ENCODE data around the gene VPREB1.
"Not testable (repeated sequence)": the region's sequence is repeated elsewhere in the genome, so short reads cannot be mapped to it uniquely, and the experiment has no call there.

The VPREB1 gene

DNA sequence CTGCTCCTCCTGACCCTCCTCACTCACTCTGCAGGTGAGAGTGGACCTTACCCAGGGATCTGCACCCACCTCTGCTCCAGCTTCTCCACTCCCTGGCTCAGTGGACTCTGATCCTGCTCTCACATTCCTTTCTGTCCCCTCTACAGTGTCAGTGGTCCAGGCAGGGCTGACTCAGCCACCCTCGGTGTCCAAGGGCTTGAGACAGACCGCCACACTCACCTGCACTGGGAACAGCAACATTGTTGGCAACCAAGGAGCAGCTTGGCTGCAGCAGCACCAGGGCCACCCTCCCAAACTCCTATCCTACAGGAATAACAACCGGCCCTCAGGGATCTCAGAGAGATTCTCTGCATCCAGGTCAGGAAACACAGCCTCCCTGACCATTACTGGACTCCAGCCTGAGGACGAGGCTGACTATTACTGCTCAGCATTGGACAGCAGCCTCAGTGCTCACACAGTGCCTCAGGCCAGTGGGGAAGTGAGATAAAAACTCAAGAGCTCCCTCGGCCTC is 29.7 kb upstream of the VPREB1 start:
- no peak for DNase-seq (ENCODE audit: low read depth)

DNA sequence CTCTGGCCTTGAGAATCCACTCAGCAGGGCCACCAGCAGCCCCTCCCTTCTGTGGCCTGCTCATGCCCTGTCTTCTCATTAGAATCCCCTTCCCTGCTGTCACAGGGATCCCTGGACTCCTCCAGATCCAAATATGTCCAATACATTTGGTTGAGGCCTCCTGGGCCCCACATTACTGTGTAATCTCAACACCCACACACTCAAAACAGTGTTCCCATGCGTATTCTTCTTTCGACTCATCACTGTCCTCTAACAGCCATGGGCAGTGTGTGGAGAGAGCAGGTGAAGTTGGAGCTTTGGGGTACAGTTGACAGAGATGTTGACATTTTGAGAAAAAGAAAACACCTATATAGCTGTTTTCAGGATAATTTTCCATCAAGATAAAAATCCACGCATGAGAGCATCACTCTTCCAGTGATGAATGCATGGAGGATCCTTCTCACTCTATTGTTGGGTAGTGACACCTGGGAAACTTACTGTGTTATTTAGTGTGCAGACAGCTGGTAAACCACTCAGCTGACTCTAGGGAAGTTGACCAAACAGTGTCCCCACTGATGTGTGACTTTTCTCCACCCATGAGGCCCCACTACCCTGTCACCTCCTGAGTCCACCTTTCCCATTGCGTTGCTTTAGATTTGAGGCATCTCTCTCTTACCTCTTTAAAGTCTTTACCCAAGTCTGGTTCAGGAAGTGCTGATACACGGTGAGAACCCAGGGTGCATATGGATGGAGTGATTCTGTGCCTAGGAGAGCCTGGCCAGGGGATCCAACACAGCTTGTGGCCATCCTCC is 28.7 kb upstream of the VPREB1 start:
- DNase-seq (ENCODE audit: low read depth) = no peak

DNA sequence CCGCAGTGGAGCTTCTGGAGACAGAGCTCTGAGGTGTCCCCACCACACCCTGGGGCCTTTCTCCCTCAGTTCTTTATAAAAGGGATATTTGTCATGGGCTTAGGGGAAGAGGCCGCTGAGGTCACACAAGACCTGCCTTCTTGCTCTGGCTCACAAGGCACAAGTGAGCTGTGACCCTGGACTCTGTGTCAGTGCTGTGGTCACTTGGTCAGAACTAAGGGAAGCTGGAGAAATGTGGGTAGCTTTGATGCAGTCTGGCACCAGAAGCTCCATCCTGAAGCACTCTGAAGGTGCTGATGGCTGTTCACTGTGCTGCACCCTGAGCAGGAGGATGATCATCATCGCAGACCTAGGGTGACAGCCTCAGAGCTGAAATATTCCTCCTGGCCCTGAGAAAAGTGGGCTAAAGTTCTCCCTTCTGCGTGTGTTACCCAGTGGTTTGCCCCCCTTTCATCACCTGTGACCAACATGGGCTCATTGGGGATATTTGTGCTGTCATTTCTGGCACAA is 28.1 kb upstream of the VPREB1 start:
- no peak for DNase-seq (ENCODE audit: low read depth)

DNA sequence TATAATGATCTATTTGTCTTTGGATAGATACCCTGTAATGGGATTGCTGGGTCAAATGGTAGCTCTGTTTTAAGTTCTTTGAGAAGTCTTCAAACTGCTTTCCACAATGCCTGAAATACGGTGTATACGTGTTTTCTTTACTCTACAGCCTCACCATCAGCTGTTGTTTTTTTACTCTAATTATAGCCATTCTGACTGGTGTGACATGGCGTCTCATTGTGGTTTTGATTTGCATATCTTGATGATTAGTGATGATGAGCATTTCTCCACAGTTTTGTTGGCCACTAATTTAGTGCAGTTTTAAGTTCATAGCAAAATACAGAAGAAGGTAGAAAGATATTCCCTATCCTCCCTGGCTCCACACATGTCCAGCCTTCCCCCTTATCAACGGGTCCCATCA is 26.3 kb upstream of the VPREB1 start:
- no peak for DNase-seq (ENCODE audit: low read depth)

DNA sequence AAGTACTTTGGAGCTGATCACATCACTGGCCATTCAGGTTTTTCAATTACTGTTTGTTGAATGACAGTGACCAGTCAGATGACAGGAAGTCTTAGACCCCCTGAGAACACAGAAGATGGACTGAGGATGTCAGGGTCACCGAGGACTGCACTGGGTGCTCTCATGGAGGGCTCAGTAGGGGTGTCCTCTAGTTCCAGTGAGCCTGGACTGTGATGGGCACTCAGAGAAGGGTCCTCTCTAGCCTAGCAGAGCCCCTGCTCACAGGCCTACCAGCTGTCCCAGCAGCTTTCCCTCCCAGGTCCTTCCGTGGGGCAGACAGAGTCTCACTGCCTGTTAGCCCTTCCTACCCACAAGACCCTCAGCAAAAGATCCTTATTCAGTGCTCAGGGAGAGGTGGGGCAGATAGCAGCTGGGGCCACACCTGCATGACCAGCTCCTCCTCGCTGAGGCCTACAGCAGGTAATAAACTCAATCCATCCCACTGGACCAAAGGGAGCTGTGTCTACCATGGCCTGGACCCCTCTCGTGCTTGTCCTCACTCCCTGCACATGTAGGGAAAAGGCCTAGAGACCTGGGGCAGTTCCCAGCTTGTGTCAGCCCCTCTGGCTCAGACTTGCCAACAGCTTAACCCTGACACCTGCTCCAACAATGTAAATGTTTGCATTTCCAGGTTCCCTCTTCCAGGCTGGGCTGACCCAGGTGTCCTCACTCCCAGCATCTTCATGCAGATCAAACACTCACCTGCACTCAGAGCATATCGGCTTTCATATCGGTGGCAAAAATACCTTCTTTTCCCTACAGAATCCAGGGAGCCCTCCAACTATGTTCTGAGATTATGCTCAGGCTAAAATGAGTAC is 25.2 kb upstream of the VPREB1 start:
- DNase-seq (ENCODE audit: low read depth) = no peak

DNA sequence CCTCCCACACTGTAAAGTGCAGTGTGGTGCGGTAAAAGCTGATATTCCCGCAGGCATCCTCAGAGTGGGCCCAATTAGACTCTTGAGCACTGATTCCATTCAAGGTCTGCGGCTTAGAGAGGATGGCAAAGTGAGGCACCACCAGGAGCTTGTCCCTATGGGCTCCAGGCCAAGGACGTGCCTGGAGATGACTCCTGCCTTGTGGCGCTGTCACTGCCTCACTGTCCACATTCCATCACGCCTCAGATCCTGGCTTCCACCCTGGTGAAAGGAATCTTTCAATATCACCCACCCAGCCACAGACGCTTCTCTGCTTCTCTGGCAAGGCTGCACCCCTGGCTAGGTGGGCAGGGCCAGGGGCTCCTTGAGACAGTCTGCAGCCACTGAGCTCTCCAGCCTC is 23.5 kb upstream of the VPREB1 start:
- not testable (repeated sequence) for DNase-seq (ENCODE audit: low read depth)

DNA sequence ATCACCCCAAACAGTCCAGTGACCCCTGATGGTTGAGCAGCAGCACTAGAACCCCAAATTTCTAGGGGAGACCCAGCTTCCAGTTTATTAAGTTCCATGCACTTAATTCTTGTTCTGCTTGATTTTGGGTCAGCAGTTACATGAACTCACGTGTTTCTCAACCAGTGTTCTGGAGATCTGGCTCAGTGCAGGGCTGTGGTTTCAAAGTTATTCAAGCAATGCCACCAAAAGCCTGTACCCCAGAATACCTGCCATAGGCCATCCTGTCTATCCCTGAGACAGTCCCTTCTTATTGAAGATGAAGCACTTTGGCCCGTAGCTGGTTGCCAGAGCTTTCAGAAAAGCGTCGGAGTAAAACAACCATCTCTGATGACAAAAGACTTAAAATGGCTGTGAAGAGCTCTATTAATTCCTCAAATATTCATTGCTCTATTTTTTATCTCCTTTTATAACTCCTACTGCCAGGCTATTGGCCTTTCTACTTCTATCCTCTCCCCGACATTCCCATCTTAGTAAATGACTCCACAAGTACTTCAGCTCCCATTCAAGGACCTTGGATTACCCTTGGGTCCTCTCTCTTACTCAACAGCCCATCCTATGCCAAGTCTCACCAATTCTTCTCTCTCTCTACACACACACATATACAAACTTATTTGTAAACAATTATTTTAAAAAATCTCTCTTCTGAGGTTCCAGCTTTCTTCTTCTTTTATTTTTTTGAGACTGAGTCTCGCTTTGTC is 18.0 kb upstream of the VPREB1 start:
- DNase-seq (ENCODE audit: low read depth) = no peak

DNA sequence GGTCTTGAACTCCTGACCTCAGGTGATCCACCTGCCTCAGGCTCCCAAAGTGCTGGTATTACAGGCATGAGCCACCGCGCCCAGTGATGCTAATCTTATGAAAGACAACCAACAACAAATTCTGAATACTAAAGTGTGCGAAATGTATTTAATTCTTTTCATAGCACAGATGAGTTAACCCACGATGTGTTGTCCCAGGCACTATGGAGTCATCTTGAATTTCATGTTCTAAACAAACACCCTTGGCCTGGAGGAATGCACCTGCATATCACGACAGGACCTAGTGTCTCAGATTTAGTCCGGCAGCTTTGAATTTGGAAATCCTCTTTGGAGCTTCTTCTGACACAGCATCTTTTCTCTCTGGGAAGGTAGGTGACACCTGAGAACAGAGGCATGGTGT is 16.2 kb upstream of the VPREB1 start:
- no peak for DNase-seq (ENCODE audit: low read depth)

DNA sequence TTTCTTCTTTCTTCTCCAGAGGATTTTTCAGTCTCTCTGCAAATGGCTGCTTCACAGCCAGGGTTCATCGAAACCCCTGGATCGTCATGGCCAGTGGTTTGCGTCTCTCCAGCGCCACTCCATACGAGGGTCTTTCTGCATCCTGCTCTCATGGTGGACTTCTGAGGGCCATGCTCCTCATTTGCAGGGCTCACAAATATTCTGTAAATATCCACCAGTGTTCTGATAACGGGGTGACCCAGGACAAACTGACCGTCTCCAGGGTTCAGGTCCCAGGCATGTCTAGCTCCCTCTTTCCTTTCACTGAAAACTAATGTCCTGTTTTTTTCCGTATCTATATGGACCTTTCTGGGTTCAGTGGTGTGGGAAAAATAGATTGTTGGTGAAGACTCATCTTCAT is 15.7 kb upstream of the VPREB1 start:
- DNase-seq (ENCODE audit: low read depth) = no peak

DNA sequence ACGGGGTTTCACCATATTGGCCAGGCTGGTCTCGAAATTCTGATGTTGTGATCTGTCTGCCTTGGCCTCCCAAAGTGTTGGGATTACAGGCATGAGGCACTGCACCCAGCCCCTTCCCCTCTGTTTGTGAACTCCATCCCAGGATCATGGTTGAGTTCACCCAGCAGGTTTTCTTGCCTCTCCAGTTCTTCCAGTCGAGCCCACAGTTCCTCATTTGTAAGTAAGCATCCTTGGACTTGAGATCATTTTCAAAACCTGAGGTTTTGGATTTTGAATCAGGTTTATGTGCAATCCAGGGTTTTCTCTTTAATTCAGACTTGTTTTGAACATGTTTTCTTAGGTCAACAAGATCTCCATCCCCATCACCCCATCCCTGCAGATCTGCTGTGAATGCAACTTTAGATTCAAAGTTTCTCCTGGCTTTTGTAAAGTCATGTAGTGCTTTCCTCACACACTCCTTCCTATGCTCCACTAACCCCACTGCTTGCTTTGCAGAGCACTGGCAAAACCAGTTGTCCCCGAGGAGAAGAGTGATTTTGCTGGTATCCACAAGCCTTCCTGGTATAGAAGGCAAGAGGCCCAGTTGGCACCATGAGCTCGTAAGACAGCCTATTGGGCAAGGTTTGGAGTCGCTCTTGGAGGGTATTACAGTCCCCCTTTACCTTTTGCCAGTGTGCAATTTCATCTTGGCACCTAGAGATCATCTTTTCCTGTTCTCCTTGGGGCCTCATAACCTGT is 14.7 kb upstream of the VPREB1 start:
- no peak for DNase-seq (ENCODE audit: low read depth)

DNA sequence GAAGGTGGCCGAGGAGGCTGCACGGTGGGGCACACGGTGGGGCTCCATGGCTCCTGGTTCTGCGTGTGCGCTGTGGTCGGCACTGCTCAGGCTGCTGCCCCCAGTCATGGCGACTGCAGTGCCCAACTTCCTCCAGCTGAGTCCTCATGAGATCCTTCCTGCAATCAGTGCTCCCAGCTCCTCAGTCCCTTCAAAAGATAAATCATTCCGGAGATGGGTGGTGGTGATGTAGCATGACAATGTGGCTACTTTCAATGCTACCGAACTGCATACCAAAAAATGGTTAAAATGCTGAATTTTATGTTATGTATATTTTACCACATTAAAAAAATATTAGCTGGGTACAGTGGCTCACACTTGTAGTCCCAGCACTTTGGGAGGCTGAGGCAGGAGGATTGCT is 14.1 kb upstream of the VPREB1 start:
- DNase-seq (ENCODE audit: low read depth) = no peak

DNA sequence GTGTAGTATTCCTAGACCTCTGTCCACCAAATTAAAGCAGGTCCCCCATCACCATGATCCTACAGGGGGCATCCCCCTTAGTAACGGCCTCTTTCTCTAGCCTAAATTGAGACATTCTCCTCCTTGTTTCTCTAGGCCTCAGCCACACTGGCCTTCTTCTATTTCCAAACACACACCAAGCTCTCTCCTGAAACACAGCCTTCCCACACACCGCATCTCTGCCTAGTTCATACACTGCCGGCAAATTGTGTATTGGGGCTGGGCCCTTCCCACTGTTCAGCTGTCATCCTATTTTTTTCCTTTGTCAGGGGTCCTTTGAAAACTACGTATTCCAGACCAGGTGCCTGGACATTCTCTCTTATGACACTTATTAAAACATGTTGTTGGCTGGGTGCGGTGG is 11.5 kb upstream of the VPREB1 start:
- DNase-seq (ENCODE audit: low read depth) = no peak

DNA sequence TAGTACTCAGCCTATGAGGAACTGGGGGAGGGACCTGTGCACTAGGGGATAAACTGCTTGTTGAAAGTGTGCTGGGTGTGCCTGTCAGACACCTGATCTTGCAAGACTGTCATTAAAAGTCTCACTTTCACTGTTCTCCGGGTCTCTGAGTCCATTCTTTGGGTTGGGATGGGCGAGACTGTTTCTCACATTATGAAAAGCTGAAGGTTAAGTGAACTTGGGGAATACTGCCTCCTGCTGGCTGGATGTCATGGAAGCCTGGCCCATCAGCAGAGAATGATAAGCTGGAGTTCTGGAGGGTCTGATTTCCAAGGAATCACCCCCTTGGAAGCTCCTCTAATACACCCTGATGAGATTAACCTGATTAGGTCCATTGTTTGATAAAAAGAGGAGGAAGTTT is 9.0 kb upstream of the VPREB1 start:
- no peak for DNase-seq (ENCODE audit: low read depth)

DNA sequence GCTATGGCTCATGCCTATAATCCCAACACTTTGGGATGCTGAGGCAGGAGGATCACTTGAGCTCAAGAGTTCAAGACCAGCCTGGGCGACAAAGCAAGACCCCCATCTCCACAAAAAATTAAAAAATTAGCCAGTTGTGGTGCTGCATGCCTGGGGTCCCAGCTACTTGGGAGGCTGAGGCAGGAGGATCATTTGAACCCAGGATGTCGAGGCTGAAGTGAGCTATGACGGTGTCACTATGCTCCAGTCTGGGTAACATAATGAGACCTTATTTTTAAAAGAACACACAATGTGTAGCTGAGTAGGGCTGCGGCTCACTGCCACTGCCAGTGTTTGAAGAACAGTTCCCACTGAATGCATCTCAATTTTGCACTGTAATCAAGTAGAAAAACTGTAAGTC is 7.1 kb upstream of the VPREB1 start:
- DNase-seq (ENCODE audit: low read depth) = no peak

DNA sequence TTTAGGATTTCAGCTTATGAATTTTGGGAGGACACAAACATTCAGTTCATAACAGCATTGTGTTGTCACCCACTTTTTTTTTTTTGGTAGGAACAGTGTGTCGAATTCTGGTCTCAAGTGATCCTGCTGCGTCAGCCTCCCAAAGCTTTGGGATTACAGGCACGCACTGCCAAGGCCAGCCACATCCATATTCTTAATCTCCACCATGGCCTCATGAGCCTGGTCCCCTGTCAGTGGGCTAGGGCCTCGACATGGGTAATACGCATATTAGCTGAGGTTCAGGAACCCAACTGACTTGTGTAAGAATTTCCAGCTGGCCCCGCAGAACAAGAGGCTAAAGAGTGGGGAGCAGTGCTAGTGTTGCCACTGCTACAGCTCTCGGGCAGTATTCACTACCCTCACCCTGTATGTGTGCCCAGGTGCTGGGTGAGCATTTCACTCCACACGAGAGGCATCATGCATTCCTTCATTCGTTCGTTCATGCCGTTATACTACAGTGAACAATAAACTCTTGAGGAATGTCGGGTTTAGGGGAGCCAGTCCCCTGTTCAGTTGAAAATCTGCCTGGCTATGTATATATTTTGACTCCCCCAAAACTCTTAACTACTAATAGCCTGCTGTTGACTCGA is 5.2 kb upstream of the VPREB1 start:
- no peak for DNase-seq (ENCODE audit: low read depth)

DNA sequence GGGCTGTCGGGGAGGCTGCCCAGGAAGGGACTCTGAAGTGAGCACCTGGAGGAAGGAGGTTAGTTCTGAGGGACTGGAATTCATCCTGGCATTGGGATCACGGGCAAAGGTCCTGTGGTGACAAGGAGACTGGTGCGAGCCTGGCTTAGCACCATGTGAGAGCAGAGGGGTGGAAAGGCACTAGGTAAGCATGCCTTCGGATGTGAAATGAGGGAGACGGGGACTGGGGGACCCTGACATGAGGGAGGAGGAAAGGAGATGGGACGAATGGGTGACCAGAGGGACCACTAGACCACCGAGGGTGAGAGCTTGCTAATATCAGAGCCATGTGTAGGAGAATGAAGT is 3.1 kb upstream of the VPREB1 start:
- no peak for DNase-seq (ENCODE audit: low read depth)

DNA sequence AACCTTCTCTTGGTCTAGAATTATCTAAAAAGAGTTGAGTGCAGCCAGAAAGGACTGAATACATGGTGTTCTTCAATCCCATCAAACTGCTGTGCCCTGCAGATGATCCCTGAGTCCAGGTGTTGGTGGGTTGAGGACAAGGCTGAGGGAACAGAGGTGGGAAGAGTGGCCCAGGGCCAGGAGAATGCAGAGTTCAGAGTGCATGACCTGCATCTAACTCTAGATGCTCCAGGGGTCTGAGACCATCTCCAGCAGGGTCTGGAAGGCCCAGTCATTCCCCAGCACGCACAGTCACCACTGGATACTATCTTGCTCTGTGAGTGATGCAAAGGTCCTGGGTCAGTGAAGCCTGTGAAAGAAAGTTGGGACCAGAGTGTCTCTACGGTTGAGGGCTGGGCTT is 2.1 kb upstream of the VPREB1 start:
- no peak for DNase-seq (ENCODE audit: low read depth)

DNA sequence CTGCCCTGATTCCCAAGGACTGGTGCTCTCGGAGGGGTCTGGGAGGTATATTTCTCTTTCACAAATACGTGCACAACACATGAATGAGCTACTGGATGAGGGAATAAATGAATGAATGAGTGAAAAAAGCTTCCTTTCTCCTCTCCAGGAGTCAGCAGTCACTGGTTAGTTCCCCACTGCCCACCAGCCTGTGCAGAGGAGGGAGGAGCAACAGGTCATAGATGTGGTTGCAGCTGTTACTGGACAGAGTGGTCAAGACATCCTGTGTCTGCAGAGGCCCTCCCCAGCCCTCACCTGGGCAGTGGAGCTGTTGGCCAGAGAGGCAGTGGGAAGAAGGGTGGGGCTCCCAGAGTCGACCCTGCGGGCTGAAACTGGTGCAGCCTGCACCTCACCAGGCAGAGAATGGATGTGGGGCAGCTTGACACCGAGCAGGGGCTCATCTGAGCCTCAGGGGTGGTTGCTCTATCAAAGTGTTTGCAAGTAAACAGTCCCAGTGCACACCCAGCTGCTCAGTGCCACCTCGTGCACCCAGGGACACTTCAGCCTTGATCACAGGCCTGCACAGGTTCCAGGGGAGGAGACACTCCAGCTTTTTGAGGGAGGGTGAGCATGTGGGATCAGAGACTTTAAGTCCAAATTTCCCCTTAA is 1.4 kb upstream of the VPREB1 start:
- no peak for DNase-seq (ENCODE audit: low read depth)

DNA sequence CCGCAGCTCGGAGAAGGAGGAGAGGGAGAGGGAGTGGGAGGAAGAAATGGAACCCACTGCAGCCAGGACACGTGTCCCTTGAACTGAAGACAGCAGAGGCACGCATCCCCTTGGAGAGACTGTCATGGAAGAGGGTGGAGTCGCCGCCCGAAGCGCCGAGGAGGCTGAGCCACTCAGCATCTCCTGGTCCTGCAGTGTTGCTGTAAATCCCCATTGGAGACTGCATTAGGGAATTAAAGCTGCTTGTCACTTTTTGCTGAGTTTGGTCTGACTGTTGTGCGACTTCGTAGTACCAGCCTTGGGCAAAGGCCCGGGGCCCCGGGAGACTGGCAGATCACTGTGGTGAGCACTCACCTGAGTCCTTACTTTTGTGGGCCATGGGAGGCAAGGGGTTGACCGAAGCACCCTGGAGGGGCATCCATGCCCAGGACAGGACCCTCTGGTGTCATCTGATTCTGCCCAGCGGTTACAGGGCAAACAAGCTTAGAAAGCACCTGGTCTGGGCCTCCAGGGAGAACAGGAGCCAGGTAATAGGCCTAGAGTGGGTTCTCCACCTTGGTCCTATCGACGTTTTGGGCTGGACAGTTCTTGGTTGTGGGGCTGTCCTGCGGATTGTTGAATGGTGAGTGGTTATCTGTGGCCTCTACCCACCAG is 797 bp downstream of the VPREB1 start:
- no peak for DNase-seq (ENCODE audit: low read depth)

DNA sequence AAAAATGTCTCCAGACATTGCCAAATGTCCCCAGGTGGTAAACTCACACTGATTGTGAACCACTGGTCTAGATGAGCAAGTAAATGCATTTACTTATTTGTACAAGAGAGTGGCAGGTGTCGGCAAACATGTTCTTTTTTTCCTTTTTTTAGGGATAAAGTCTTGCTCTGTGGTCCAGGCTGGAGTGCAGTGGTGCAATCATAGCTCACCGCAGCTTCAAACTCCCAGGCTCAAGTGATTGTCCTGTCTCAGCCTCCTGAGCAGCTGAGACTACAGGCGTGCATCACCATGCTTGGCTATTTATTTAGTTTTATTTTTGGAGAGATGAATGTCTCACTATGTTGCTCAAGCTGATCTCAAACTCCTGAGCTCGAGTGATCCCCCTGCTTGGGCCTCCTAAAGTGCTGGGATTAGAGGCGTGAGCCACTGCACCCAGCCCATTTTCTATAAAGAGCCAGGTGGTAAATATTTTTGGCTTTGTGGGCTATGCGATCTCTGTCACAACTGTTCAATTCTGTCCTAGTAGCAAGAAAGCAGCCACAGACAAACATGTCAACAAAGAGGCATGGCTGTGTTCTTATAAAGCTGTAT is 1.4 kb downstream of the VPREB1 start:
- DNase-seq (ENCODE audit: low read depth) = no peak
